ENCODE results near the gene RGS9. TPM values are rescaled to one million over a fixed set of nuclear protein-coding genes. Genes with fewer than 3 reads are reported as not detected.
"Not testable (repeated sequence)": the region's sequence is repeated elsewhere in the genome, so short reads cannot be mapped to it uniquely, and the experiment has no call there.

The RGS9 gene
- 2.8 TPM for polyA plus RNA-seq (ENCODE audit: insufficient read length)

DNA sequence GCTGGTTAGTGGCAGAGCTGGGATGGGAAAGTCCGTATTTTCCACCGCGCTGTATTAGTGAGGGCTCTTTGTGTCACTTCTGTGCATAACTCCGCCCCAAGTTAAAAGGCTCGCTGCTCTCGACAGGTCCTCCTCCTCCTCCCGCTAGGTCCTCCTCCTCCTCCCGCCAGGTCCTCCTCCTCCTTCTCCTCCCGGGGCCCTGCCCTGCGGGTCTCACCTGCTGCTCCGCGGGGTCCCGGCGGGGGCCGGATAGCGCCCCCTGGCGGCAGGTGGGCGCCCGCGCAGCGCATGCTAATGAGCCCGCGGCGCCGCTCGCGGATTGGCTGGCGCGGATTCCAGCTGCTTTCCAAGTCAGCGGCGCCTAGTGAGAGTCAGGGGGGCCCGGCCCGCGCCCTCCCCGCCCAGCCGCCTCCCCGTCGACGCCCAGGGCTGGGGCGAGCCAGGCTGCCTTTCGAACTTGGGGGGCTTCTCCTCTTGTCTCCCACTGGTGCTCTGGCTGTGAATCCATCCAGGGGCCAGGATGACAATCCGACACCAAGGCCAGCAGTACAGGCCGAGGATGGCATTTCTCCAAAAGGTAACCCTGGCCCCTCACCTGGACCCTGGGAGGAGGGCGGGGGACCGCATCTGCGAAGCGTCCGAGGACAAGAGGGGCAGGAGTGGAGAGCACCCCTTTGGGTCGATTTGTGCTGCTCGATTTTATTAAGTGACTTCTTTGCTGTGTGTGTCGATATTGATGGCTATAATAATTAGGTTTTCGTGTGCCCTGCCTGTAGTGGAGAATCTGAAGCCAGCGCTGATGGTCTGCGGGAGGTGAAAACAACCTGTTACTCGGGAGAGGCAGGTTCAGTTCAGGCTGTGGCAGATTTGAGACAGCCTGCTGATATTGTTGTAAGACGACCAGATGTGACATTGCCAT, at the start of gene RGS9:
Gene RGS9 (plus strand): TSS at position 350 of the 919 bp plus-strand sequence. CDS start 171 bp downstream, at position 521.
- DNase-seq: peak; percentile 82

DNA sequence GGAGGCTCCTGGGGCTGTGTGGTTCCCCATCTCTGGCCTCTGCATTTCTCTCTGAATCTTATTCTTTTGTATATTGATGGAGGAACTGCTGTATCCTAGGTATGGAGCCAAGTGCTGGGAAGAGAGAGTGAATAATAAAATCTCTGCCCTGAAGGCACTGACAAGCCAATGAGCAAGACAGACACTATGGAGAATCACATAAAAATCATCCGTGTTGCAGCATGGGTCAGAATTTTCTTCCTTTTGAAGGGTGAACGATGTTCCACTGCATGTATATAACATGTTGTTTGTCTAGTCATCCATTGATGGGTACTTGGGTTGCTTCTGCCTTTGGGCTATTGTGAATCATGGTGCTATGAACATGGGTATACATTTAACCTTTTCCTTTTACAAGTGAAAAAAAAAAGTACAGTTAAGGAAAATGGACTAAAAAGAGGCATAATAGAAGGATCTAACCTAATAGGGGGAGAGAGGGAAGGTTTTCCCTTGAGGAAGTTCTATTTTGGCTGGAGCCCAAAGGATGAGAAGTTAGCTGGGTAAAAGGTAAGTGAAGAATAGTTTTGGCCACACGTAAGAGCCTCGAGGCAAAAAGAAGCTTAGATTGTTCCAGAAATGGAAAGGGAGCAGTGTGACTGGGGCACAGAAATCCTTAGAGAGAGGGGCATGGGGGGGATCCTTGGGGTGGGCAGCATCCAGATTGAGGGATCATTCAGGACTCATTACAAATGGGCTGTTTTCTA, 48.4 kb upstream of the RGS9 start:
- DNase-seq: no peak

DNA sequence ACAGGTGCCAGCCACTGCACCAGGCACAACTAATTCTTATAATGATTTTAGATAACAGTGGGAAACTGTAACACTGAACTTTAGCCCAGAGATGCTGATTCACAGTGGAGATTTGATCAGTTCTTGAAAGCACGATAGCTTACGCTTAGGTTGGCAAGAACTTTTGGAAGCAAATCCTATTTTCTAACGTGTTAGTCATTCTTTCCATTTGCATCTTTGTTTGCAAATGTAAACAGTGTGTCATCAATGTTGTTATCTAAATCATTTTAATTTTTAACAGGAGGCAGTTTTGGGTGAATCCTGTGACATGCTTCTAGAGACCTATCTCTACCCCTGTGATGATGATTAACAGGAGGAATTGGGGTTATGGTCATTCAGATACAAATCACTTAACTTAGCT, 44.9 kb upstream of the RGS9 start:
- no peak for DNase-seq

DNA sequence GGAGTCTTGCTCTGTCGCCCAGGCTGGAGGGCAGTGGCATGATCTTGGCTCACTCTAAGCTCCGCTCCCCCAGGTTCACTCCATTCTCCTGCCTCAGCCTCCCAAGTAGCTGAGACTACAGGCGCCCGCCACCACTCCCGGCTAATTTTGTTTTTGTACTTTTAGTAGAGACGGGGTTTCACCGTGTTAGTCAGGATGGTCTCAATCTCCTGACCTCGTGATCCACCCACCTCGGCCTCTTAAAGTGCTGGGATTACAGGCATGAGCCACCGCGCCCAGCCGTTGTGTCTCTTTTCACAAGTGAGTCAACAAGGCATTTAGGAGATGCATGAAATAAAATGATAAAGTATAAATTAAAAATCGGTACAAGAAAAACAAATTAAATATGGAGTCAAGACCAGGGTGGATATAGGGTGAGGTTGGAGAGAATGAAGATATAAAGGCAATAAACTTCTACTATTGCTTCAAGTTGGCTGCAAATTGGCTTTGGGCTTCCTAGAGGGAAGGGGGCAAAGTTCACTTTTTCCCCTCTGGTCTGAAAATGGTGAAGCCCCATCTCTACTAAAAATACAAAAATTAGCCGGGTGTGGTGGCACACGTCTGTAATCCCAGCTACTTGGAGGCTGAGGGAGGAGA, 44.3 kb upstream of the RGS9 start:
- DNase-seq: not testable (repeated sequence)

GRCh38 chr17:65093930-65094329, 43.2 kb upstream of the RGS9 start:
- no peak for DNase-seq

DNA sequence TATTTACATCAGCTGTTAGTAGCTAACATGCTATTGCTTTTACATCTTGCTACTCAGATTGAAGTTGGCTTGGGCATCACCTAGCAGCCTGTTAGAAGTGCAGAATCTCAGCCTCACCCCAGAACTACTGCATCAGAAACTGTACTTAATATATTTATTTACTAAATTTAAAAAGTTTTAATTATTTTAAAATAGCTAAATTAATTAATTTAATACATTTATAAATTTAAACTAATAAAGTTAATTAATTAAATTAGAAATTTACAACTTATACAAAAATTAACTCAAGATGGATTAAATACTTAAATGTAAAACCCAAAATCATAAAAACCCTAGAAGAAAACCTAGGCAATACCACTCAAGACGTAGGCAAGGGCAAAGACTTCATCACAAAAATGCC, 41.7 kb upstream of the RGS9 start:
- no peak for DNase-seq

- DNase-seq: not testable (repeated sequence)
Observed at GRCh38 chr17:65096382-65096781, 40.8 kb upstream of the RGS9 start.

GRCh38 chr17:65097110-65097509, 40.1 kb upstream of the RGS9 start:
- DNase-seq: no peak

GRCh38 chr17:65099475-65099874, 37.7 kb upstream of the RGS9 start:
- DNase-seq: no peak

GRCh38 chr17:65099941-65100315, 37.2 kb upstream of the RGS9 start:
- DNase-seq: no peak

DNA sequence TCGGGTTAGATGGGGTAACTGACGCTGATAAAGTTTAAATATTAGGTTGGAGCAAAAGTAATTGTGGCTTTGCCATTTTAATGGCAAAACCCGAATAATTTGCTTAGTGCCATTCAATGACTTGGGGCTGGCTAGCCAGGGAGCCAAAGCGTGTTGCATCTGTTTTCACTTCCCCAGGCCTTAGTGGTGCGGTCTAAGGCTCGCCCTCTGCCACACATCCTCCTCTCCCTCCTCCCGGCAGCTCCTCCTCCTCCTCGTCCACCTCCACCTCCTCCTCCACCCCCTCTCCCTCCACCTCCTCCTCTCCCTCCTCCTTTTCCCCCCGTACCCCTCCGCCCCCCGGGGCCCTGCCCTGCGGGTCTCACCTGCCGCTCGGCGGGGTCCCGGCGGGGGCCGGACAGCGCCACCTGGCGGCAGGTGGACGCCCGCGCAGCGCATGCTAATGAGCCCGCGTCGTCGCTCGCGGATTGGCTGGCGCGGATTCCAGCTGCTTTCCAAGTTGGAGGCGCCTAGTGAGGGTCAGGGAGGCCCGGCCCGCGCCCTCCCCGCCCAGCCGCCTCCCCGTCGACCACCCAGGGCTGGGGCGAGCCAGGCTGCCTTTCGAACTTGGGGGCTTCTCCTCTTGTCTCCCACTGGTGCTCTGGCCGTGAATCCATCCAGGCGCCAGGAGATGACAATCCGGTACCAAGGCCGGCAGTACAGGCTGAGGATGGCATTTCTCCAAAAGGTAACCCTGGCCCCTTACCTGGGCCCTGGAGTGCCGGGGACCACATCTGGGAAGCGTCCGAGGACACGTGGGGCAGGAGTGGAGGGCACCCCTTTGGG, 36.6 kb upstream of the RGS9 start:
- DNase-seq: peak; percentile 87

- DNase-seq: no peak
Observed at GRCh38 chr17:65101371-65101770, 35.8 kb upstream of the RGS9 start.

DNA sequence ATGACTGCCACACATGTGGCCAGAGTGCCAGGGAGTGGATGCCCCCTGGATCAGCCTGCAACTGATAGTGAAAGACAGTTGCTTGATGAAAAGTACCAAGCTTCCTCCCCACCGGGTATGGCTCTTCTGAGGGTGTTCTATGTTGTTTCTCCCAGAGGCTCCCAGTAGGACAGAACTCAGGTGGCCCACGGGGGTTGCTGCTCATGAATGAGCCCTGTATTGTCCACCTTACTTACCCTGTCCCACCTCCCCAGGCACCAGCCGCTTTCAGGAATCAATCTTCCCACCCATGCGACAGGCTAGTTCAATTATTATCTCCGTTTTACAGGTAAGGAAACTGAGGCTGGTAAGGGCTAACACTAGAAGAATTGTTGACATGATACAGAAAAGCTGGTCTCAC, 34.9 kb upstream of the RGS9 start:
- no peak for DNase-seq

DNA sequence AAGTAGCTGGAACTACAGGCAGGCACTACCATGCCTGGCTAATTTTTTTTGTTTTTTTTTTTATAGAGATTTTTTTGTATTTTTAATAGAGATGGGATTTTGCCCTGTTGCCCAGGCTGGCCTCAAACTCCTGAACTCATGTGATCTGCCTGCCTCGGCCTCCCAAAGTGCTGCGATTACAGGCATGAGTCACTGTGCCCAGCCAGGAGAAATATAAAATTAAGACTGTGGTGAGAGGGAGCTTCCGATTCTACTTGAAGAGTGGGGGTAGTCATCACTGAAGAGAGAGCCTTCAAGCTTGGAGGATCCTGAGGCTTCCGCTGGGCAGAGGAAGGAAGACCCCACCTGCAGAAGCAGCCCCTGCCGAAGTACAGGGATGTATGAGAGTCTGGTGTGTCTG, 34.4 kb upstream of the RGS9 start:
- no peak for DNase-seq

- no peak for DNase-seq
Observed at GRCh38 chr17:65103431-65103830, 33.7 kb upstream of the RGS9 start.

GRCh38 chr17:65103896-65104295, 33.3 kb upstream of the RGS9 start:
- no peak for DNase-seq

DNA sequence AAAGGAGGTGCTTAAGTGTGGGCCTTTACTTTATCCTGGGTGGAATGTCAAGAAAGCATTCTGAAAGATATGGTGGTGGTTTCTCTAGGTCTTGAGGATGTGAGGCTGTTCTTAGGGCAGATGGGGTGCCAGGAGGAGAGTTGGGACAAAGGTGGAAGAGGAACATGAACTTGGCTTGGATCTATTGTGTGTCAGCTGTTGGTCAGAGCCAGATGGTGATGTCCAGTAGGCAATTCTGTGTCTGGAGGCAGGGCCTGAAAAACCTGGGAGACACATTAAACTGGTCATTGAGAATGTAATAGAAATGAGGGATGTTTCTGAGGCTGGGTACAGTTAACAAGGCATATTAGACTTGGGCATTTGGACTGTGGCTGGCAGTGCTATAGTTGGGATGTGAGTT, 32.6 kb upstream of the RGS9 start:
- DNase-seq: no peak

- DNase-seq: no peak
Observed at GRCh38 chr17:65104973-65105372, 32.2 kb upstream of the RGS9 start.

- no peak for DNase-seq
Observed at GRCh38 chr17:65108152-65108551, 29.0 kb upstream of the RGS9 start.

DNA sequence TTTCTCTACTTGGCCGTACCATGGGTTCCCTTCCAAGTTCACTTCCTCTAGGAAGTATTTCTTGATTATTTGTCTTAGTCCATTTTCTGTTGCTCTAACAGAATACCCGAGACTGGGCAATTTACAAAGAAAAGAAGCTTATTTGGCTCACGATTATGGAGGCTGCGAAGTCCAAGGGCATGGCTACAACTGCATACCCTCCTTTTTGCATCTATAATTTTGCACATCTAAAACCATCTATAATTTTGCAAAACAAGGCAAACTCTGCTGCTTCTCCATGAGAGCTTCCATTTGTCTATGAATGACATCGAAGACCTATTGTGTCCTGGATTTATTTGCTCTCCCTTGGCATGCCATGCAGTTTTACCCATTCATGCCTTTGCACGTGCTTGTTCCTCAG, 27.6 kb upstream of the RGS9 start:
- no peak for DNase-seq

DNA sequence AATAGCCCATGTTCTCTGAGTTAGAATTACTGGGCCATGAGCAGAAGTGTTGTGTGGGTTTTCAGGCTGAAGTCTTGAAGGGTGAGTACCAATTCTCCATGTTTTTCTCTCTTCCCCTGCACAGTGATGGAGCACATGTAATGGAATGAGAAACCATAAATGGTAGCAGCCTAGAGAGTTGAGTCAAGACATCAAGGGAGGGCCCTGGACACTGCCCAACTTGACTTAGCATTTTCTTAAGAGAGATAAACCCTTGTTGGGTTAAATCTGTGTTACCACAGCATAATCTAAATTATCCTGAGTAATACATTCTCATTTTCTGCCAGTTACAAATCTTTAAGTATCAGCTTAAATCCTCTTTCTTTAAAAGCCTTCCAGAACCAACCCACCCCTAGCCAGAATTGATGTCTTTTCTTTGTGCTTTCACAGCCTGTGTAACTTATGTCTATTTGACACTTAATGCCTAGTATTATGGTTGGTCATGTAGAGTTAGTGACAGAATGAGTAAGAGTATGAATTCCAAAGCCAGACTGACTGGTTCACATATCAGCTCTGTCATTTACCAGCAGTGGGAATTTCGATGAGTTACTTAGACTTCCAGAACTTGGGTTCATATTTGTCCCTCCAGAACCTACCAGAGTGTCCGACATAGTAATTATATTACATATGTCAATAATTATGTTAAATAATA, 27.0 kb upstream of the RGS9 start:
- no peak for DNase-seq

GRCh38 chr17:65115839-65116238, 21.3 kb upstream of the RGS9 start:
- DNase-seq: no peak

Data from hindlimb muscle (tissue), 1 donor.